SKM-1 treated with dmso at 0.1 percent for 144 hours (cell line): ENCODE measurements around the gene NR4A1.
"Not testable (repeated sequence)": the region's sequence is repeated elsewhere in the genome, so short reads cannot be mapped to it uniquely, and the experiment has no call there.

Experiments used
- DNase-seq: peaks from one replicate; lab custom pipeline; 2025; ENCODE audit not compliant: unreplicated experiment; lab: John Stamatoyannopoulos, UW

NR4A1 gene

GRCh38 chr12:52093346-52093745, 42.1 kb downstream of the NR4A1 start:
- no peak for DNase-seq

GRCh38 chr12:52096332-52097044, 45.2 kb downstream of the NR4A1 start:
- DNase-seq: no peak

- no peak for DNase-seq
These were observed 45.9 kb downstream of the NR4A1 start for GRCh38 chr12:52097045-52097666.

GRCh38 chr12:52104431-52105089, 53.3 kb downstream of the NR4A1 start:
- not testable (repeated sequence) for DNase-seq
